RKO (cell line): ENCODE measurements around the gene CELA3B.
"Not testable (repeated sequence)": the region's sequence is repeated elsewhere in the genome, so short reads cannot be mapped to it uniquely, and the experiment has no call there.

Source experiments
- DNase-seq: peaks from one replicate; pipeline ENCODE4 v3.0.0-alpha.2; 2016; ENCODE audit warnings: low spot score

The CELA3B gene, protein sequence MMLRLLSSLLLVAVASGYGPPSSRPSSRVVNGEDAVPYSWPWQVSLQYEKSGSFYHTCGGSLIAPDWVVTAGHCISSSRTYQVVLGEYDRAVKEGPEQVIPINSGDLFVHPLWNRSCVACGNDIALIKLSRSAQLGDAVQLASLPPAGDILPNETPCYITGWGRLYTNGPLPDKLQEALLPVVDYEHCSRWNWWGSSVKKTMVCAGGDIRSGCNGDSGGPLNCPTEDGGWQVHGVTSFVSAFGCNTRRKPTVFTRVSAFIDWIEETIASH

GRCh38 chr1:21976703-21977239, at the start of gene CELA3B:
Gene CELA3B (plus strand): TSS chr1:21977022. CDS start chr1:21977040, 18 bp downstream.
- DNase-seq = not testable (repeated sequence)

- no peak for DNase-seq
Observed at GRCh38 chr1:21927533-21928237, 49.1 kb upstream of the CELA3B start.

DNA sequence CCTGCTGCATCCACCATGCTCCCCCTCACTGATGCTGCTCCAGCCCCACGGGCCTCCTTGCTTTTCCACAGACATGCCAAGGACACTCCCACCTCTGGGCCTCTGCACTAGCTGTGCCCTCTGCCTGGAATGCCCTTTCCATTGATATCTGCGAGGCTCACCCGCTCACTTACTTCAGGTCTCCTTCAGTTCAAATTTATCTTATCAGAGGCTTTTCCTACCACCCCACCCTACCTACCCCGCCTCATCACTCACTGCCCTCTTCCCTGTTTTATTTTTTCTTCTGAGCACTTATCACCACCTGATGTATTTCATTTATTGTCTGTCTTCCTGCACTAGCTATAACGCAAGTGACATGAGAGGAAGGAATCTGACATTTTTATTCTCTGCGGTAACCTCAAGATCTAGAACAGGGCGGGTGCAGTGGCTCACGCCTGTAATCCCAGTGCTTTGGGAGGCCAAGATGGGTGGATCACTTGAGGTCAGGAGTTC, 46.7 kb upstream of the CELA3B start:
- no peak for DNase-seq

DNA sequence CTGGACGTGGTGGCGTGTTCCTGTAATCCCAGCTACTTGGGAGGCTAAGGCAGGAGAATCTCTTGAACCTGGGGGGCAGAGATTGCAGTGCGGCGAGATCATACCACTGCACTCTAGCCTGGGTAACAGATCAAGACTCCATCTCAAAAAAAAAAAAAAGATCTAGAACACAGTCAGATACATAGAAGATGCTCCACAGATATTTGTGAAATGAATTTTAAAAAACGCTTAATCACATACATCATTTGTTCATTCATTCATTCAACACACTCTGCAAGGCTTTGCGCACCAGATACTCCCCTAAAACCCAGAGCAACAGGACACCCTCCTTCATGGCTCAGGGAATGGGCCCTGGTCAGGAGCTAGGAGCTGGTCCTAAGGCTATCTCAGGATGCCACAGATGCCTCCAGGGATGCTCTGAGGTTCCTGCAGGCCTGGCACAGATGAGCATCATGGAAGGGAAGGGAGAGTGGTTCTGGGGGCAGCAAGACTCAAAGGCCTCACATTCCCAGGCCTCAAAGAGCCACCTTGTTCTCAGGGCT, 46.1 kb upstream of the CELA3B start:
- no peak for DNase-seq

GRCh38 chr1:21931171-21932093, 45.4 kb upstream of the CELA3B start:
- no peak for DNase-seq

DNA sequence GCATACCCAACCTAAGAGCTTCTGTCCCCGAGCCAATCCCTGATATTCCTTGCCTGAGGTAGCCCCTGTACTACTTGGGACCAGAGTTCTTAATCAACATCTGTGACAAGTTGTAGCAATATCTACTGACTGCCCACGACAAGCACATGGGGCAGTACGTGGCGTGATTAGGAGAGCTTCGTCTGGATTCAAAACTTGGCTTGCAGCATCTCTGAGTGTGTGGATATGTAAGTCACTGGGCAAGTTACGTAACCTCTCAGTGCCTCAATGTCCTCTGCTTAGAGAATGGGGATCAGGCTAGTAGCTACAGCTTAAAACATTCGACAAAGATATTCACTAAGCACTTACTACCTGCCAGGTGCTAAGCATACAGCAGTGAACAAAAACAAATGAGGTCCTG, 44.7 kb upstream of the CELA3B start:
- no peak for DNase-seq

GRCh38 chr1:21933397-21934248, 43.2 kb upstream of the CELA3B start:
- DNase-seq = no peak

GRCh38 chr1:21935393-21935804, 41.4 kb upstream of the CELA3B start:
- no peak for DNase-seq

- DNase-seq = no peak
Observed at GRCh38 chr1:21935891-21936365, 40.9 kb upstream of the CELA3B start.

GRCh38 chr1:21936366-21937031, 40.3 kb upstream of the CELA3B start:
- DNase-seq = peak; percentile 53

- DNase-seq = no peak
Observed at GRCh38 chr1:21937034-21937371, 39.8 kb upstream of the CELA3B start, which contains the start of gene HSPG2. Gene HSPG2 (minus strand): TSS chr1:21937310. CDS start chr1:21937217, 93 bp downstream.

- peak; percentile 78 for DNase-seq
Observed at GRCh38 chr1:21937372-21938121, 39.3 kb upstream of the CELA3B start.

- DNase-seq = no peak
Observed at GRCh38 chr1:21938732-21939538, 37.9 kb upstream of the CELA3B start.

- peak; percentile 92 for DNase-seq
Observed at GRCh38 chr1:21939650-21940374, 37.0 kb upstream of the CELA3B start.

DNA sequence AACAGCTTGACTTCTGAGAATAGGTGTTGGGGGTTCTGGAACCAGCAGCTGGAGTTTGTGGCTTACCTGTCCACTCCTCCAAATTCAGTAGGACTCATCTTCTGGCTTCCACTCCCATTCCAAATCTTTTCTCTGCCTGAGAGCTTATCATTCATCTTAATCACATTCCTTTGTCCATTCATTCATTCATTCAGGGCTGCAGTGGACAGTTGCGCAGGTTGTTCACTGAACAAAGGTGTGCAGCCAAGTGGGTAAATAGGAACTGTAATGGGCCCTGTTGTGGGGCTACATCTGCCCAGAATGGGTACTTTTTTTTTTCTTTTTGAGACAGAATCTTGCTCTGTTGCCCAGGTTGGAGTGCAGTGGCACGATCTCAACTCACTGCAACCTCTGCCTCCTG, 36.3 kb upstream of the CELA3B start:
- no peak for DNase-seq

- DNase-seq = no peak
Observed at GRCh38 chr1:21941370-21941769, 35.5 kb upstream of the CELA3B start.

DNA sequence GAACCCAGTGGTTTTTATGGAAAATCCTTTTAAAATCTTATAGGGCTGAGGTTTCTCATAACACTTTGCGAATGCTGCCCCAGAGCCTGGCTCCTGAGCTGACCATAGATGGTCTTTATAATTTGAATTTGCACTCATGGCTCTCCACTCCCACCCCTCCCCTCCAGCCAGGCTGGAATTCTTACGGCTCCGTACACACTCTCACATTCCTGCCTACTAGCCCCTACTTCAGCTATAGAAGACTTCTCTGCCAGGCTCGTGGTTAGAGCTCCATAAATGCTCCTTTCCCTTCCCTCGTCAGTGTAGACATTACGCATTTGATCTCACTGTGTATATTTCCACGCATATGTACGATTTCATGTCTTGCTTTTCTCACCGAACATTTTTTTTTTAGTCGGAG, 34.4 kb upstream of the CELA3B start:
- no peak for DNase-seq
